ENCODE results near the gene PPP1CA.

DNA sequence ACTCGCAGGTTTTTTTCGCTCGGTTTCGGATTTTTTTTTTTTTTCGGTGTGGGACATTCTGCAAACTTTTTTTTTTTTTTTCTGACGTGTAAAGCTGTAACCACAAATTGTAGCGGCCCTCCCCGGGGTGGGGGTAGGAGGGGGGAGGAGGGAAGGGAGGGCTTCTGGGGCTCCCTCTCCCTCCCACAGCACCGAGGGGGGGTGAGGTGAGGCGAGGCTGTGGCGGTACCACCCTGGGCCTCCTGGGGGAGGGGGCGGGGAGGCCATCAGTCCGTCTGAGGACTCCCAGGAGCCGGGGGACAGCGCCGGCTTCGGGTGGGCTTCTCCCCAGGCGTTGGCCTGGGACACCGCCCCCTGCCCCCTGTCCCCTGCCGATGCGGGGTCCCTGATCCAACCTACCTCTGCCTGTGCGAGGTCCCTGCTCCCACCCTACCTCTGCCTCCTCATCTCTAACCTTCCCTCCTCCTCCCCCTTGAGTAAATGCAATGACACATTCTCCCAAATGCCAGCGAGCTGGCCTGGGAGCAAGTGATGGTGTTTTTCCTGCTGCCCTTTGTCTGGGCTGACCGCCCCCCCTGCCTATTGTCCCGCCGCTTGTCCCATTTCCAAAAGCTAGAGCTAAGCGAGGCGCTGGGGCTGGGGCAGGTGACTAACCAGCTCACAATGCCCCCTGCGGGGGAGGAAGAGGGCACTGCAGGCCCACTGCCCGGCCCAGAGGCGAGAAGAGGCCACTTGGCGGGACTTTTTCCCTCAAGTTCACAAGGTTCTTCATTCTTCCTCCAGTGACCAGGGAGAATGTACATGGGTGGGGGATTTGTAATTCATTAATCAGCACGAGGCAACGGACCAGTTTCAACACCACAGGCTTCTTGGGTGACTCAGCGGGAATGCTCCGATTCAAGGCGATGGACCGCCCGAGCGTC, 27.7 kb downstream of the PPP1CA start:
- TF ChIP-seq CTCF (IDR thresholded peaks at IDR 0.05) (peak in 3 of 4 experiments; percentile 51 to 70 (median 66)), POLR2AphosphoS5 (IDR thresholded peaks at IDR 0.05) (peak; percentile 26 to 68 (median 62)), POLR2A (IDR thresholded peaks at IDR 0.05) (no peak)

Data from sigmoid colon (tissue), 4 donors.